H9 (cell line): Measurements from ENCODE around the gene LTV1. TPM values are rescaled to one million over a fixed set of nuclear protein-coding genes. Genes with fewer than 3 reads are reported as not detected.

Experiments used
- DNase-seq: peaks from one replicate; pipeline ENCODE4 v3.0.0-alpha.2; 2017
- H2AFZ ChIP-seq: one replicate; pipeline ENCODE4 v1.6.1; 2013; ENCODE audit warnings: mild to moderate bottlenecking, low read length, control low read depth, moderate library complexity
- H2AK5ac ChIP-seq: 2 replicates; pipeline ENCODE4 v1.6.1; 2013; ENCODE audit warnings: low read length, control low read depth, mixed read lengths; ENCODE audit not compliant: insufficient read length
- H2BK120ac ChIP-seq: one replicate; pipeline ENCODE4 v1.6.1; 2013; ENCODE audit warnings: low read depth, mild to moderate bottlenecking, low read length, control low read depth, inconsistent platforms; ENCODE audit not compliant: poor library complexity, severe bottlenecking
- H2BK12ac ChIP-seq: 2 replicates; pipeline ENCODE4 v1.6.1; 2013; ENCODE audit warnings: low read length, control low read depth, mixed read lengths, low read depth; ENCODE audit not compliant: insufficient read length
- H2BK15ac ChIP-seq: 2 replicates; pipeline ENCODE4 v1.6.1; 2013; ENCODE audit warnings: low read depth, low read length, control low read depth
- H2BK20ac ChIP-seq: one replicate; pipeline ENCODE4 v1.6.1; 2013; ENCODE audit warnings: low read depth, mild to moderate bottlenecking, low read length, control low read depth, inconsistent platforms; ENCODE audit not compliant: poor library complexity, severe bottlenecking
- H2BK5ac ChIP-seq: 2 replicates; pipeline ENCODE4 v1.6.1; 2013; ENCODE audit warnings: low read length, control low read depth, mixed read lengths; ENCODE audit not compliant: insufficient read length
- H3K14ac ChIP-seq: 2 replicates; pipeline ENCODE4 v1.6.1; 2013; ENCODE audit warnings: low read length, control low read depth; ENCODE audit not compliant: insufficient read depth
- H3K18ac ChIP-seq: 2 replicates; pipeline ENCODE4 v1.6.1; 2013; ENCODE audit warnings: low read depth, mild to moderate bottlenecking, mixed read lengths, low read length, control low read depth; ENCODE audit not compliant: insufficient read length
- H3K23ac ChIP-seq: 2 replicates; pipeline ENCODE4 v1.6.1; 2013; ENCODE audit warnings: low read length, control low read depth, mixed read lengths, low read depth; ENCODE audit not compliant: insufficient read length
- H3K23me2 ChIP-seq: 2 replicates; pipeline ENCODE4 v1.6.1; 2013; ENCODE audit warnings: low read depth, mild to moderate bottlenecking, mixed read lengths, low read length, control low read depth; ENCODE audit not compliant: insufficient read length, poor library complexity, severe bottlenecking
- H3K27ac ChIP-seq: 2 replicates; pipeline ENCODE4 v1.5.1; 2013; ENCODE audit warnings: low read length, control low read depth, mixed read lengths, low read depth; ENCODE audit not compliant: insufficient read length
- H3K27me3 ChIP-seq: 2 replicates; pipeline ENCODE4 v1.6.1; 2013; ENCODE audit warnings: low read length, control low read depth, inconsistent platforms; ENCODE audit not compliant: insufficient read depth
- H3K4ac ChIP-seq: 2 replicates; pipeline ENCODE4 v1.6.1; 2013; ENCODE audit warnings: low read depth, mild to moderate bottlenecking, control low read depth, inconsistent platforms, low read length, moderate library complexity
- H3K4me1 ChIP-seq: 2 replicates; pipeline ENCODE4 v1.6.1; 2013; ENCODE audit warnings: low read length, control low read depth, inconsistent platforms; ENCODE audit not compliant: insufficient read depth
- H3K4me2 ChIP-seq: 2 replicates; pipeline ENCODE4 v1.6.1; 2013; ENCODE audit warnings: low read length, control low read depth, mixed read lengths; ENCODE audit not compliant: insufficient read length, insufficient read depth
- H3K56ac ChIP-seq: 2 replicates; pipeline ENCODE4 v1.6.1; 2013; ENCODE audit warnings: low read depth, mild to moderate bottlenecking, mixed read lengths, low read length, control low read depth; ENCODE audit not compliant: insufficient read length
- H3K79me1 ChIP-seq: 2 replicates; pipeline ENCODE4 v1.6.1; 2013; ENCODE audit warnings: low read depth, mild to moderate bottlenecking, moderate library complexity, low read length, control low read depth, inconsistent platforms; ENCODE audit not compliant: insufficient read depth, poor library complexity, severe bottlenecking
- H3K79me2 ChIP-seq: 2 replicates; pipeline ENCODE4 v1.6.1; 2013; ENCODE audit warnings: low read length, control low read depth, inconsistent platforms; ENCODE audit not compliant: insufficient read depth
- H3K9ac ChIP-seq: 2 replicates; pipeline ENCODE4 v1.6.1; 2013; ENCODE audit warnings: low read length, control low read depth, mixed read lengths; ENCODE audit not compliant: insufficient read length; ENCODE audit errors: extremely low read depth
- H3K9me3 ChIP-seq: one replicate; pipeline ENCODE4 v1.6.1; 2013; ENCODE audit warnings: low read depth, low read length, inconsistent platforms; ENCODE audit not compliant: control insufficient read depth
- H3T11ph ChIP-seq: one replicate; pipeline ENCODE4 v1.6.1; 2013; ENCODE audit warnings: mild to moderate bottlenecking, low read length, control low read depth, inconsistent platforms
- H4K20me1 ChIP-seq: one replicate; pipeline ENCODE4 v1.6.1; 2013; ENCODE audit not compliant: control insufficient read depth, insufficient read length, insufficient read depth
- H4K5ac ChIP-seq: 2 replicates; pipeline ENCODE4 v1.6.1; 2013; ENCODE audit warnings: low read depth, mild to moderate bottlenecking, mixed read lengths, low read length, control low read depth; ENCODE audit not compliant: insufficient read length
- H4K8ac ChIP-seq: replicated peaks from 2 replicates; pipeline ENCODE4 v1.6.1; 2013; ENCODE audit warnings: low read length, control low read depth, mixed read lengths, low read depth; ENCODE audit not compliant: insufficient read length
- H4K91ac ChIP-seq: 2 replicates; pipeline ENCODE4 v1.6.1; 2013; ENCODE audit warnings: low read depth, mild to moderate bottlenecking, moderate library complexity, mixed read lengths, low read length, control low read depth; ENCODE audit not compliant: insufficient read length
- H3K27ac Mint-ChIP-seq, 3 experiments: 2 replicates in 2 of 3; 3 replicates in 1 of 3; pipeline ENCODE4 v1.8.0; 2020 to 2021; ENCODE audit warnings: mixed read lengths in 3 of 3, mild to moderate bottlenecking in 1 of 3, moderate library complexity in 1 of 3
- H3K27me3 Mint-ChIP-seq: 2 replicates; pipeline ENCODE4 v1.8.0; 2021; ENCODE audit warnings: low read depth, mild to moderate bottlenecking, moderate library complexity, mixed read lengths
- H3K36me3 Mint-ChIP-seq, 3 experiments: 2 replicates in 2 of 3; 3 replicates in 1 of 3; pipeline ENCODE4 v1.8.0; 2020 to 2021; ENCODE audit warnings: low read depth in 3 of 3, mixed read lengths in 3 of 3; ENCODE audit not compliant: insufficient read depth in 1 of 3
- H3K4me1 Mint-ChIP-seq, 2 experiments: 2 replicates each; pipeline ENCODE4 v1.8.0; 2020; ENCODE audit warnings: mixed read lengths in 2 of 2
- H3K4me3 Mint-ChIP-seq, 2 experiments: 2 replicates in 1 of 2; 3 replicates in 1 of 2; pipeline ENCODE4 v1.8.0; 2020 to 2021; ENCODE audit warnings: mild to moderate bottlenecking in 2 of 2, mixed read lengths in 2 of 2, moderate library complexity in 1 of 2
- H3K9me3 Mint-ChIP-seq, 2 experiments: 2 replicates in 1 of 2; 3 replicates in 1 of 2; pipeline ENCODE4 v1.8.0; 2020; ENCODE audit warnings: mild to moderate bottlenecking in 2 of 2, mixed read lengths in 2 of 2, moderate library complexity in 1 of 2
- CTCF ChIP-seq: fragments of 200-600 bp; sonication (generic); conservative IDR thresholded peaks from 3 replicates; pipeline ENCODE4 v1.8.0; 2021; ENCODE audit warnings: antibody characterized with exemption, mild to moderate bottlenecking
- WGBS: extraction: QIAGEN DNeasy Blood & Tissue Kit; methylation state at CpG from one replicate; pipeline ENCODE4 v1.1.7; 2013; ENCODE audit warnings: missing lambda C conversion rate, low lambda C conversion rate, mixed read lengths; ENCODE audit not compliant: insufficient read length; ENCODE audit errors: extremely low coverage; 5-methylcytosine and 5-hydroxymethylcytosine counted together
- total RNA-seq: library from RNA; stranded (reverse); gene quantifications from 2 replicates; pipeline ENCODE4 v1.2.1, GENCODE V29; 2021

The LTV1 gene
- total RNA-seq, 1 experiment from 2014 or later: 62.9 TPM

- Mint-ChIP-seq H3K27me3 (no peaks in the 10 kb centered on the region), H3K36me3 (peaks cover 4 to 58% (median 37%) of the 10 kb centered on the region in 3 experiments), H3K27ac (no peak overlapping the region), H3K4me3 (no peak overlapping the region), H3K9me3 (no peaks in the 10 kb centered on the region), H3K4me1 (peaks cover 12 to 14% of the 10 kb centered on the region in 2 experiments)
- no peak overlapping the region for H3T11ph ChIP-seq
- H2BK12ac ChIP-seq: no peak overlapping the region
- H3K23me2 ChIP-seq: no peaks in the 10 kb centered on the region
- H3K23ac ChIP-seq: no peak overlapping the region
- H4K8ac ChIP-seq: no peak overlapping the region
- H2AFZ ChIP-seq: no peak overlapping the region
- H4K20me1 ChIP-seq: no peaks in the 10 kb centered on the region
- no peak overlapping the region for H2BK15ac ChIP-seq
- H2BK120ac ChIP-seq: no peak overlapping the region
- H3K9me3 ChIP-seq: no peaks in the 10 kb centered on the region
- WGBS: no CpG with 5 or more reads among the region's 8 CpGs
- H3K4me1 ChIP-seq: no peaks in the 10 kb centered on the region; the same call in 1 of the 2 replicates
- H4K5ac ChIP-seq: no peak overlapping the region
- no peak overlapping the region for H3K56ac ChIP-seq
- no peak overlapping the region for H3K18ac ChIP-seq
- no peak overlapping the region for H3K4me2 ChIP-seq
- no peaks in the 10 kb centered on the region for H3K79me1 ChIP-seq
- no peak overlapping the region for H3K14ac ChIP-seq
- H2AK5ac ChIP-seq: no peak overlapping the region
- H2BK20ac ChIP-seq: no peak overlapping the region
- DNase-seq: no peak
- no peak overlapping the region for H3K27ac ChIP-seq
- no peak overlapping the region for H3K9ac ChIP-seq
- TF ChIP-seq CTCF: no peak
- H4K91ac ChIP-seq: no peak overlapping the region
- no peaks in the 10 kb centered on the region for H3K79me2 ChIP-seq
- no peak overlapping the region for H3K4ac ChIP-seq
- H2BK5ac ChIP-seq: no peak overlapping the region
- no peaks in the 10 kb centered on the region for H3K27me3 ChIP-seq
Measured at GRCh38 chr6:143806282-143807102, 36.6 kb upstream of the LTV1 start.
